ENCODE data around the gene SDK2. TPM values are rescaled to one million over a fixed set of nuclear protein-coding genes. Genes with fewer than 3 reads are reported as not detected.

Gene SDK2
- total RNA-seq, 1 donor from 2014 or later: 31.8 TPM

GRCh38 chr17:73594025-73594424 lies 50.2 kb downstream of the SDK2 start:
- no peak overlapping the region for H3K4me3 Mint-ChIP-seq
- no peaks in the 10 kb centered on the region for H3K9me3 Mint-ChIP-seq
- DNase-seq (ENCODE audit: low spot score in 2 of 2, unreplicated experiment in 2 of 2): no peak
- peaks cover 2% of the 10 kb centered on the region for H3K27me3 Mint-ChIP-seq (ENCODE audit: low read depth)
- no peaks in the 10 kb centered on the region for H3K36me3 Mint-ChIP-seq
- TF ChIP-seq CTCF (IDR thresholded peaks at IDR 0.05; ENCODE audit: unreplicated experiment): no peak
- H3K4me1 Mint-ChIP-seq: peaks cover 7% of the 10 kb centered on the region
- no peak overlapping the region for H3K27ac Mint-ChIP-seq

- no peak for DNase-seq (ENCODE audit: low spot score in 2 of 2, unreplicated experiment in 2 of 2)
- Mint-ChIP-seq H3K4me1 (peaks cover 6% of the 10 kb centered on the region), H3K27ac (no peak overlapping the region), H3K36me3 (no peaks in the 10 kb centered on the region), H3K27me3 (ENCODE audit: low read depth) (peaks cover 2% of the 10 kb centered on the region), H3K4me3 (no peak overlapping the region), H3K9me3 (no peaks in the 10 kb centered on the region)
- TF ChIP-seq CTCF (IDR thresholded peaks at IDR 0.05; ENCODE audit: unreplicated experiment): no peak
These were observed 50.8 kb downstream of the SDK2 start for GRCh38 chr17:73593249-73593965.

GRCh38 chr17:73592501-73592961 lies 51.7 kb downstream of the SDK2 start:
- no peaks in the 10 kb centered on the region for H3K9me3 Mint-ChIP-seq
- peaks cover 4% of the 10 kb centered on the region for H3K27me3 Mint-ChIP-seq (ENCODE audit: low read depth)
- no peak overlapping the region for H3K27ac Mint-ChIP-seq
- DNase-seq (ENCODE audit: low spot score in 2 of 2, unreplicated experiment in 2 of 2): no peak
- TF ChIP-seq CTCF (IDR thresholded peaks at IDR 0.05; ENCODE audit: unreplicated experiment): no peak
- no peak overlapping the region for H3K4me3 Mint-ChIP-seq
- peaks cover 9% of the 10 kb centered on the region for H3K4me1 Mint-ChIP-seq
- H3K36me3 Mint-ChIP-seq: no peaks in the 10 kb centered on the region

GRCh38 chr17:73592079-73592415 lies 52.2 kb downstream of the SDK2 start:
- H3K36me3 Mint-ChIP-seq: no peaks in the 10 kb centered on the region
- H3K27me3 Mint-ChIP-seq (ENCODE audit: low read depth): peaks cover 4% of the 10 kb centered on the region
- no peak overlapping the region for H3K27ac Mint-ChIP-seq
- no peak overlapping the region for H3K4me3 Mint-ChIP-seq
- TF ChIP-seq CTCF (IDR thresholded peaks at IDR 0.05; ENCODE audit: unreplicated experiment): no peak
- no peak for DNase-seq (ENCODE audit: low spot score in 2 of 2, unreplicated experiment in 2 of 2)
- peaks cover 13% of the 10 kb centered on the region for H3K4me1 Mint-ChIP-seq
- H3K9me3 Mint-ChIP-seq: no peaks in the 10 kb centered on the region

- TF ChIP-seq CTCF (IDR thresholded peaks at IDR 0.05; ENCODE audit: unreplicated experiment): no peak
- DNase-seq (ENCODE audit: low spot score in 2 of 2, unreplicated experiment in 2 of 2): no peak
- H3K9me3 Mint-ChIP-seq: no peaks in the 10 kb centered on the region
- no peak overlapping the region for H3K27ac Mint-ChIP-seq
- H3K4me3 Mint-ChIP-seq: no peak overlapping the region
- no peaks in the 10 kb centered on the region for H3K36me3 Mint-ChIP-seq
- peaks cover 18% of the 10 kb centered on the region for H3K4me1 Mint-ChIP-seq
- peaks cover 4% of the 10 kb centered on the region for H3K27me3 Mint-ChIP-seq (ENCODE audit: low read depth)
These were observed 52.8 kb downstream of the SDK2 start for GRCh38 chr17:73591296-73592078.

All from mesothelial cell of epicardium (in vitro differentiated cells).